Stimulated activated CD8-positive, alpha-beta memory T cell treated with anti-CD3 and anti-CD28 coated beads, Interleukin-15, amount 100 ng/mL, for 48 hours (primary cell): ENCODE measurements around the gene IWS1.
"Not testable (repeated sequence)": the region's sequence is repeated elsewhere in the genome, so short reads cannot be mapped to it uniquely, and the experiment has no call there.

Experiments used
- DNase-seq, 2 donors: peaks; one replicate each; pipeline ENCODE4 v3.0.0-alpha.2; 2020; ENCODE audit warnings: low read depth in 2 of 2

The IWS1 gene

GRCh38 chr2:127454595-127455565 is 71.4 kb downstream of the IWS1 start:
- no peak for DNase-seq

- DNase-seq = no peak
These were observed 72.7 kb downstream of the IWS1 start for GRCh38 chr2:127453392-127454171.

- DNase-seq = no peak
These were observed 73.3 kb downstream of the IWS1 start for GRCh38 chr2:127453013-127453391.

- not testable (repeated sequence) for DNase-seq
These were observed 73.9 kb downstream of the IWS1 start for GRCh38 chr2:127452423-127452822.

- DNase-seq = no peak
These were observed 74.3 kb downstream of the IWS1 start for GRCh38 chr2:127451981-127452380.

- DNase-seq = no peak
These were observed 76.4 kb downstream of the IWS1 start for GRCh38 chr2:127449898-127450297.

- DNase-seq = no peak
These were observed 76.9 kb downstream of the IWS1 start for GRCh38 chr2:127449414-127449813.

GRCh38 chr2:127448526-127448925 is 77.8 kb downstream of the IWS1 start:
- no peak for DNase-seq

GRCh38 chr2:127439343-127439742 is 86.9 kb downstream of the IWS1 start:
- no peak for DNase-seq

- no peak for DNase-seq
These were observed 88.2 kb downstream of the IWS1 start for GRCh38 chr2:127437781-127438726.

- DNase-seq = no peak
These were observed 89.2 kb downstream of the IWS1 start for GRCh38 chr2:127437056-127437455.

- no peak for DNase-seq
These were observed 91.8 kb downstream of the IWS1 start for GRCh38 chr2:127434515-127434914.

GRCh38 chr2:127431408-127432023 is 94.8 kb downstream of the IWS1 start:
- no peak for DNase-seq
